Sigmoid colon (tissue), 3 donors: ENCODE data around the gene LRRC2.

ENCODE experiments used
- POLR2A ChIP-seq, 2 donors: fragments of 450-650 bp; IDR thresholded peaks; one replicate each; pipeline ENCODE4 v1.6.1; 2016; ENCODE audit warnings: antibody characterized with exemption in 2 of 2, mild to moderate bottlenecking in 2 of 2, moderate library complexity in 2 of 2
- TF ChIP-seq, protein P1 (sequence below), 4 experiments: fragments of 450-650 bp in 3 of 4; fragments of 200-600 bp in 1 of 4; IDR thresholded peaks; one replicate each; pipeline ENCODE4 v1.5.1; 2016 to 2019; ENCODE audit warnings: antibody characterized with exemption in 4 of 4, mild to moderate bottlenecking in 3 of 4, moderate library complexity in 2 of 4

DNA sequence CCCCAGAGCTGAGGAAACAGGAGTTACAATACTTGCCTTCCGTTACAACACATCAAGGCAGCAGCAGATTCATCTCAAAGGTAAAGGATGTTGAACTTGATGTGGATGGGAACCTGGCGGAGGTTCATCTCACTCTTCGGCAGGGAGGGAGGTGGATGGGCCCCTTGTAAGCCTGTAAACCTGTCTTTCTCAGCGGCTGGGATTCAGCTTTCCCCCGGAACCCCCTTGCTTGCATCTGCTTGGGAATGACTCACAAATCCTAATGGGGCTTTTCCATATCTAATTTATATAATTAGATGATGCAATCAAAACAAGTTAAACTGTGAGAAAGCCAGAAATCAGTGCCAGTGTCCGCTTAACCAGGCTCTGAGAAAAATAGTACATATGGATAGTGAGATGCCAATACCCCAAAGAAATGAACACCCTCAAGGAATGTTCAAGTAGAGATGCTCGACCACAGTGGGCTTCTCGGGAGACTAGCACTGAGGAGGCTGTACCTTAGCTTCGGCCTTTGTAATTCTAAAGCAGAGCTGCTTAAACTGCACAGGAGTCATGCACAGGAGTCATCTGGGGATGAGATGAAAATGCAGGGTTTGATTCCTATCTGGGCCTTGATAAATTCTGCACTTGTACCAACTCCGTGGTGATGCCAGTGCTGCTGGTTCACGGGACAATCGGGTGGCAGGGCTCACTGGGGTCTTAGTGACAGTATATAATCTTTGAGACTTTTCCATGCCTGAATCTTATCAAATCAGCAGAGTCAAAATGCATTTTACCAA is 44.0 kb upstream of the LRRC2 start:
- TF ChIP-seq, protein P1, sequence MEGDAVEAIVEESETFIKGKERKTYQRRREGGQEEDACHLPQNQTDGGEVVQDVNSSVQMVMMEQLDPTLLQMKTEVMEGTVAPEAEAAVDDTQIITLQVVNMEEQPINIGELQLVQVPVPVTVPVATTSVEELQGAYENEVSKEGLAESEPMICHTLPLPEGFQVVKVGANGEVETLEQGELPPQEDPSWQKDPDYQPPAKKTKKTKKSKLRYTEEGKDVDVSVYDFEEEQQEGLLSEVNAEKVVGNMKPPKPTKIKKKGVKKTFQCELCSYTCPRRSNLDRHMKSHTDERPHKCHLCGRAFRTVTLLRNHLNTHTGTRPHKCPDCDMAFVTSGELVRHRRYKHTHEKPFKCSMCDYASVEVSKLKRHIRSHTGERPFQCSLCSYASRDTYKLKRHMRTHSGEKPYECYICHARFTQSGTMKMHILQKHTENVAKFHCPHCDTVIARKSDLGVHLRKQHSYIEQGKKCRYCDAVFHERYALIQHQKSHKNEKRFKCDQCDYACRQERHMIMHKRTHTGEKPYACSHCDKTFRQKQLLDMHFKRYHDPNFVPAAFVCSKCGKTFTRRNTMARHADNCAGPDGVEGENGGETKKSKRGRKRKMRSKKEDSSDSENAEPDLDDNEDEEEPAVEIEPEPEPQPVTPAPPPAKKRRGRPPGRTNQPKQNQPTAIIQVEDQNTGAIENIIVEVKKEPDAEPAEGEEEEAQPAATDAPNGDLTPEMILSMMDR (IDR thresholded peaks at IDR 0.05): no peak
- TF ChIP-seq POLR2A (IDR thresholded peaks at IDR 0.05): no peak
